GM10248 (cell line): ENCODE data around the gene IL20.

ENCODE experiments used
- CTCF ChIA-PET: fragments of 300-600 bp; sonication (Branson Sonifier 250); formaldehyde crosslinking; extraction: SDS; loops from one replicate; lab custom pipeline; 2021; ENCODE audit warnings: antibody characterized with exemption; lab: Yijun Ruan, JAX
- POLR2A ChIA-PET: fragments of 350-650 bp; sonication (Branson Sonifier 250); formaldehyde crosslinking; extraction: SDS; loops from one replicate; lab custom pipeline; 2020; ENCODE audit warnings: antibody characterized with exemption; lab: Yijun Ruan, JAX
- DNase-seq: peaks from one replicate; pipeline ENCODE4 v3.0.0; 2012; ENCODE audit errors: extremely low spot score
- CTCF ChIP-seq: IDR thresholded peaks from 2 replicates; pipeline ENCODE4 v1.5.1; 2012; ENCODE audit warnings: mild to moderate bottlenecking, low read depth; ENCODE audit errors: extremely low read depth, missing control alignments, control extremely low read depth

IL20 gene

DNA sequence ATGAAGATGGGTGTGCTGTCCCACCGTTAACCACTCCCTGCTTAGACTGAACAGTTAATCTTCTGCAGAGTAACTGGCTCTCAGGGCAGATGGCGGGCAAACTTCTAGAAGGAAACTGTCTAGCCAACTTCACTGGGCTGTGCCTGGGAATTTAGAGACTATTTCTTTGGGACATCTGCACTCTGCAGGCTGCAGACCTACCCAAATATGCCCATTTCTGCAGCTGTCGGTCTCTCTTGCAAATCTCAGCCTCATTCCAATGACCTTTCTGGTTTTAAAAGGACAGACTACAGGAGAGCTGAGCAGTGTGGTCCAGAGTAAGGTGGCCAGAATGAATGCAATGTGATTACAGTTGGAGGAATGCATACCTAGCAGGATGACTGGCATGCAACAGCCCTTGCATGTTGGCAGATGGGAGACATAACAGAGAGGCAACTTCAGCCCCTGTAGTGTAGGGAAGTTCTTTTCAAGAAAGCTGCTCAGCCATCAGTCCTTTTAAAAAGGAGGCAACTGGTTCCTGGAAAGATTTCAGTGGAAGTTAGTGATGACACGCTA is 26.3 kb upstream of the IL20 start:
- no peak for TF ChIP-seq CTCF
- no peak for DNase-seq
- CTCF ChIA-PET = interaction anchor here (1.0 to 2.4 kb wide), 3 partner anchors 19 to 142 kb away, joined by 3 to 6 read pairs (median 5); no protein-coding TSS in a partner anchor
- POLR2A ChIA-PET = no interaction called here

DNA sequence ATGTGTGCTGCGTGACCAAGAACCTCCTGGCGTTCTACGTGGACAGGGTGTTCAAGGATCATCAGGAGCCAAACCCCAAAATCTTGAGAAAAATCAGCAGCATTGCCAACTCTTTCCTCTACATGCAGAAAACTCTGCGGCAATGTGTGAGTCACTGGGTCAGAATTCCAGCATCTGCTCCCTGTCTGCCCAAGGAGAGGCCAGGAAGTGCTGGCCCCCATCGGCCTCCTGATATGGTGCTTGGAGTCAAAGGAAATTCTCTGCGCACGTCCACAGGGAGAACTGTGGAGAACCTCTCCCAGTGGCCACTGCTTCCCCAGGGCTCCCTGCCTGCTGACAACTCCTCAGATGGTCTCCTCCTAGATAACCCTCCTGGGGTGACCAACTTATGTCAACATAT is 25.6 kb upstream of the IL20 start:
- ChIA-PET POLR2A (no interaction called here), CTCF (interaction anchor here (2.4 kb wide), 1 partner anchor 141 kb away, joined by 6 read pairs; no protein-coding TSS in a partner anchor)
- TF ChIP-seq CTCF = no peak
- no peak for DNase-seq

- CTCF ChIA-PET = interaction anchor here (0.9 to 1.4 kb wide), 6 partner anchors 10 to 107 kb away, joined by 3 to 5 read pairs (median 4); partner anchors contain the start of gene IL20
- no peak for TF ChIP-seq CTCF
- POLR2A ChIA-PET = no interaction called here
- DNase-seq = no peak
Observed at GRCh38 chr1:206841609-206842323, 23.7 kb upstream of the IL20 start.

GRCh38 chr1:206842854-206843253 is 22.6 kb upstream of the IL20 start:
- no peak for DNase-seq
- ChIA-PET POLR2A (no interaction called here), CTCF (interaction anchor here (1.0 to 1.5 kb wide), 5 partner anchors 11 to 136 kb away, joined by 3 to 5 read pairs (median 4); partner anchors contain the start of gene IL20)
- TF ChIP-seq CTCF = no peak

DNA sequence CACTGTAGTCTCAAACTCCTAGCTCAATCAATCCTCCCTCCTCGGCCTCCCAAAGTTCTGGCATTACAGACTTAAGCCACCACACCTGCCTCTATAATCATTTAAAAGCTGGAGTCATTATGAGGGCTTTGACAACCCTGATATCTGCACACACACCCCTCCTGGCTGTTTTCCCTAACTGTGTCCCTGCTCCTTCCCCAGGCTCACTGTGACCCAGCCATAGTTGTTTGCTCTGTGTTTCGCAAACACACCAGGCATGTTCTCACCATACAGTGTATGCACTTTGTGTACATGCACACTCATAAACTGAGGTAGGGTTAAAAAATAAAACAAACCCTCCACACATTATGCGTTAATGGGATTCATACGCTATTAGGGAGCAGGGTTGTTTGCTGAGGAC is 21.8 kb upstream of the IL20 start:
- CTCF ChIA-PET = interaction anchor here (1.3 to 1.6 kb wide), 3 partner anchors 13 to 135 kb away, joined by 3 to 4 read pairs (median 3); no protein-coding TSS in a partner anchor

More for the DNA sequence above, 21.8 kb upstream of the IL20 start:
- no peak for TF ChIP-seq CTCF
- no peak for DNase-seq
- POLR2A ChIA-PET = no interaction called here
